ENCODE results near the gene WHRN.
A peak's percentile ranks its signal among the peaks of the same experiment; 100 is the strongest.

The WHRN gene

GRCh38 chr9:114513959-114514267, 8.6 kb upstream of the WHRN start:
- no peak for DNase-seq (ENCODE audit: low spot score)

DNA sequence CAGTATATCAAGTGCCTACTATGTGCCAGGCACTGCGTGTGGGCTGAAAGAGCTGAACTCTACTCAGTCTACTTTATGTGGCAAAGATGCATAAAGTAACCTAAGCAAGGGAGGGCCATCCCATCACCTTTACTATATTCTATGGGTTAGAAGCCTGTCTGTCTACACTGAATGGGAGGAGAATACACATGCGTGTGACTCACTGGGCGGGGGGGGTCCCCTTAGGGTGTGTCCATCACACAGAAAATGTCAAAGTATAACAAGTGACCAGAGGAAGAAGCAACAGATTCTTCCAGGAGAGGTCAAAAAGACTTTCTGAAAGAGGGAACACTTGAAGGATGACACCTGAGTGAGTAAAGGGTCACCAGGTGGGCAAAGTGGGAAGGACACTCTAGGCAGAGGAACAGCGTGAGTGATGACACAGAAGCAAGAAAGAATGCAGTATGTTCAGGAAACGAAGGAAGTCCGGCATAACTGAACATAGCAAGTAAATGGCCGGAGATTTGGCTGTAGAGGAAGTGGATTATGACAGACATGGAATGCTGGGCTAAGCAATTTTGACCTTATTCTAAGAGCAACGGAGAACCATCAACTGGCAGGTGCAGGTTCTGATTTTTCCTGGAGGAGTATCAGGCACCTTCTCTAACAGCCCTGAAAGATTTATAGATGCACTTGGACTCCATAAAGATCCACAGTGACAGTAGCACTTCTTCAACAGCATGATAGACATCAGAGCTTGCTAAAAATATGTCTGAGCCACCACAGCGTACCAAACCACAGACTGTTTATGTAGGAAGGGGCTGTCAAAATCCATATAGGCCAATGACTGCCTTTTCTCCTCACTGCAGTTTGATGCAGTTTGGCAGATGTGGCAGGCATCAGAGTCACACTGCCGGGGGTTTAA, 8.0 kb upstream of the WHRN start:
- DNase-seq (ENCODE audit: low spot score), result no peak

- no peak for DNase-seq (ENCODE audit: low spot score)
Measured at GRCh38 chr9:114511978-114512874, 7.0 kb upstream of the WHRN start.

DNA sequence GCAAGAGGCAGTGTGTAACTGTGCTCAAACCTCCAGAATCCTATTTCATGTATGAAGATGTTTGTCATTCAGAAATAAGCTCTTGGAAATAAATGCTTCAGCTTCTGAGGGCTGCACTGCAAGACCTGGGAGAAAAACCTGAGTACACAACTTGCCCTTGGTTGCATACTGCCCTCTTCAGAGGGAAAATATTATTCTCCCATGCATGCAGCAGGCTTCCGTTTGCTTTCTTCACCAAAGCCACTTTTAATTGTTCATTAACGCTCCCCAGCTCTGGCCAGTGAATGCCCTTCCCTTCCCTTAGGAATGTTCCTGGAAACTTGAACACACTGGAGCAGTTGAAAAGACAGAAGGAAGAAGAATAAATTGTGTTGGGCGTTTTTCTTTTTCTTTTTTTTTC, 2.5 kb upstream of the WHRN start:
- DNase-seq (ENCODE audit: low spot score), result peak; percentile 78

DNA sequence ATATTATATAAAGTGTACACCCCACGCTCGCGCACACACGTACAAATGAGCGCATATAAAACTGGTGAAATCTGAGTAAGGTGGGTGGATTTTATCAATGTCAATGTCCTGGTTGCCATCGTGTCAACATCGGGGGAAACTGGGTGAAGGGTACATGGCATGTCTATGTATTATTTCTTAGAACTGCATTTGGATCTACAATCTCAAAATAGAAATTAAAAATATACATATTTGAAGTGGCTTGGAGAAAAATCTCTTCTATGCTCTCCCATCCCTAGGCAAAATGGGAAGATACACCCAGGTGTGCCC, 763 bp upstream of the WHRN start:
- DNase-seq (ENCODE audit: low spot score), result no peak

DNA sequence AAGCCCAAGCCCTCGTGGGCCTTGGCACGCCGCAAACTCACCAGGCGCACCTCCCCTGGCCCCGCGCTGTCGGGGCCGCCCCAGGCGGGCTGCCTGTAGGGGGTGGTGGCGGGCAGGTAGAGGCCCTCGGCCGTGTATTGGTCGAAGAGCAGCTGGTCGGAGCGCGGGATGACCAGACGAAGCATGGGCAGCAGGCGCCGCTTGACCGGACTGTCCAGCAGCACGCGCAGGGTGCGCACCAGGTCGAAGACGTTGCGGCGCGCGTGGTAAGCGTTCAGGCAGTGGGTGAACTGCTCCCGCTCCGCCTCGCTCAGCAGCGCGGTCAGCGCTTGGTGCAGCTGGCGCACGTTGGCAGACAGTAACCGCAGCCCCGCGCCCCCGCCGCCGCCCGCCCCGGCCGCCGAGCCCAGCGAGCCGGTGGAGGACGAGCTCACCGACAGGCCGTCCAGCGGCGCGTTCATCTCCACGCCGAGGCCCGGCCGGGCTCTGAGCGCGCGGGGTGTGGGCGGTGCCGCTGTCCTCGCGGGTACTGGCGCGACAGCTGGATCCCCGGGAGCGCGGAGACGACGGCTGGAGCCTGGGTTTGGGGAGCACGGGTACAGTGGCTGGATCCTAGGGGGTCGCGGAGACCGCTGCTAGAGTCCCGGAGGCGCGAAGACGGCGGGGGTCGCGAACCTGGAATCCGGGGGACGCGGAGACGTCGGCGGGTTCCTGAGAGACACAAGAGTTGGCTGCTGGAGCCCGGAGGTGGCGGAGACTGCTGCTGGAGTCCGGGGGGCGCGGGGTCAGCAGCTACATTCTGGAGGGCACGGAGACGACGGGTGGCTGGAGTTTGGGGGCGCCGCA, 709 bp downstream of the WHRN start:
- DNase-seq (ENCODE audit: low spot score), result no peak

GRCh38 chr9:114503522-114504340, 1.5 kb downstream of the WHRN start:
- DNase-seq (ENCODE audit: low spot score), result peak; percentile 57

GRCh38 chr9:114503009-114503408, 2.3 kb downstream of the WHRN start:
- DNase-seq (ENCODE audit: low spot score), result peak; percentile 61

- DNase-seq (ENCODE audit: low spot score), result peak; percentile 81
Measured at GRCh38 chr9:114501796-114502682, 3.2 kb downstream of the WHRN start.

- DNase-seq (ENCODE audit: low spot score), result peak; percentile 76
Measured at GRCh38 chr9:114500697-114501292, 4.5 kb downstream of the WHRN start.

DNA sequence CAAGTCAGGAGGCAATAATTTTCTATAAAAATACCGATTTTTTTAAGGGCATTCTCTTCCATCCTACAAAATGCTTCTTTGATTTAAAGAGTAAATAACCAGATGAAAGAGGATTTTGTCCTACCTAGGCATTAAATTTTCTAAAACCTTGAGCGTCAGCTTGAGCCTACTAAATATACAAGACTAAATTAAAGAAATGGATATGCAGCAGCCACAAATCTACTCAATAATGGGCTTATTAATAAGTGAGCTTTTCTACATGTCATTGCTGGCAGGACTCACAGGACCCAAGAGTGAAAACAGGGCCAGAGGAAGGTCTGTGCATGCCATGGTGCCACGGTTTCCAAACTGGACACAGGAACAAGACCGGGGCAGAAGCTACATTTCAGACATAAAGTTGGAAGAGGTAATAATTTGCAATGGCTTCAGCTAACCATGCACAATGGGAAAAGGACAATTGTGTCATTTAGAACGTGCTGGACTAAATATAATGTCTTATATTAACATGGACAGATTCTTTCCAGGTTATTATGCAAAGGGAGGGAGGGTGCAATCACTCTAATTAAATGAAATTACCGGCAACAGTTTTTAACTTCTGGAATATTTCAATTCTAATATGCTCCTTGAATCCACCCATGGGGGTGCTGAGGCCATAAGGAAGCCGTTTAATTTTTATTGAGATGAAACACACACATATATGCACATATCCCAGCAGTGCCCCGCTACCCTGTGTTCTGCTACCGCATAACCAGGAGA, 5.2 kb downstream of the WHRN start:
- DNase-seq (ENCODE audit: low spot score), result peak; percentile 65

DNA sequence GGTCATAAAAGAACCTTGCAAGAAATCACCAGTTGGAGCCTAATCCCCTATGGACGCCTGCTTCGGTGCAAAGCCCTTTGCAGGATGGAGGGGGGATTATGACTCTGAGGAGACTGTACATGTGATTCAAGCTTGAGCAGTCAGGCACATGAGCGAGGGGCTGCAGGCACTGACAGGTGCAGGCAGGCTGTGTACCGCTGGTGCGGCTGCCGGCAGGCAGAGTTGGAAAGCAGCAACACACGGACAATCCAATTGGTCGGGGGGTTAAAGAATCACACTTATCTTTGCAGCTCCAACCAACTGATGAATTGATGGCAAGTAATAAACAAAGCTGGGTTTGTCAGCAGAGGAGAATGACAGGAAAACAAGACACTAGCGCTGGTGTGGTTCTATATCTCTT, 5.7 kb downstream of the WHRN start:
- DNase-seq (ENCODE audit: low spot score), result peak; percentile 92

GRCh38 chr9:114497727-114498382, 7.4 kb downstream of the WHRN start:
- DNase-seq (ENCODE audit: low spot score), result no peak

- DNase-seq (ENCODE audit: low spot score), result no peak
Measured at GRCh38 chr9:114497236-114497635, 8.0 kb downstream of the WHRN start.

- DNase-seq (ENCODE audit: low spot score), result no peak
Measured at GRCh38 chr9:114496011-114496410, 9.3 kb downstream of the WHRN start.

- no peak for DNase-seq (ENCODE audit: low spot score)
Measured at GRCh38 chr9:114494776-114495569, 10.3 kb downstream of the WHRN start.

GRCh38 chr9:114493521-114494184, 11.6 kb downstream of the WHRN start:
- DNase-seq (ENCODE audit: low spot score), result no peak

Measured in pons (tissue), 1 donor.